K562 (cell line): ENCODE measurements around the gene PDIA4. TPM values are rescaled to one million over a fixed set of nuclear protein-coding genes. Genes with fewer than 3 reads are reported as not detected.

ENCODE experiments used
- CREB1 ChIP-seq, 2 experiments: sonication (generic) in 1 of 2; formaldehyde crosslinking in 1 of 2; IDR thresholded peaks; 2 replicates each; pipeline versions ENCODE4 v1.6.1 to v1.8.0; 2012 to 2022; ENCODE audit warnings: inconsistent platforms in 1 of 2, mild to moderate bottlenecking in 1 of 2, missing genetic modification reagents in 1 of 2, moderate library complexity in 1 of 2
- FOXK2 ChIP-seq, 2 experiments: fragments of 450-650 bp; IDR thresholded peaks in 1 of 2; conservative IDR thresholded peaks in 1 of 2; 2 replicates each; pipeline ENCODE4 v1.6.1; 2016; ENCODE audit warnings: low read depth in 2 of 2, mild to moderate bottlenecking in 1 of 2
- GMEB1 ChIP-seq: fragments of 250-450 bp; sonication (Bioruptor Pico); IDR thresholded peaks from 2 replicates; pipeline ENCODE4 v1.4.0; 2020; ENCODE audit warnings: mild to moderate bottlenecking
- GTF2A2 ChIP-seq: IDR thresholded peaks from 2 replicates; pipeline ENCODE4 v1.6.1; 2016; ENCODE audit warnings: mild to moderate bottlenecking, missing genetic modification characterization, missing compliant biosample characterization
- IRF9 ChIP-seq: fragments of 450-650 bp; IDR thresholded peaks from 2 replicates; pipeline ENCODE4 v1.6.1; 2016; ENCODE audit warnings: missing biosample characterization, missing genetic modification characterization
- JUN ChIP-seq, 2 experiments: sonication (generic) in 1 of 2; formaldehyde crosslinking in 1 of 2; IDR thresholded peaks; 2 replicates each; pipeline versions ENCODE4 v1.6.1 to v1.8.0; 2012 to 2022; ENCODE audit warnings: borderline replicate concordance in 2 of 2, mild to moderate bottlenecking in 2 of 2, improper control_type of control experiment in 1 of 2, low read depth in 1 of 2, low read length in 1 of 2, missing genetic modification reagents in 1 of 2
- MTF1 ChIP-seq: fragments of 250-450 bp; sonication (Bioruptor Pico); IDR thresholded peaks from 2 replicates; pipeline ENCODE4 v1.9.0; 2021; ENCODE audit warnings: moderate library complexity, mild to moderate bottlenecking, inconsistent platforms, borderline replicate concordance
- NFYB ChIP-seq: IDR thresholded peaks from 2 replicates; pipeline ENCODE4 v1.6.1; 2011; ENCODE audit warnings: mild to moderate bottlenecking, moderate library complexity; ENCODE audit not compliant: insufficient read length; ENCODE audit errors: extremely low read depth
- NR2C2 ChIP-seq, 2 experiments: fragments of 200-800 bp in 1 of 2; sonication (Bioruptor generic) in 1 of 2; sonication (generic) in 1 of 2; formaldehyde crosslinking in 1 of 2; IDR thresholded peaks; 2 replicates each; pipeline versions ENCODE4 v1.6.1 to v1.8.0; 2016 to 2022; ENCODE audit warnings: mild to moderate bottlenecking in 1 of 2, missing compliant biosample characterization in 1 of 2, missing genetic modification characterization in 1 of 2, missing genetic modification reagents in 1 of 2
- PHTF2 ChIP-seq: fragments of 250-450 bp; sonication (Bioruptor Pico); IDR thresholded peaks from 2 replicates; pipeline ENCODE4 v1.5.0; 2021; ENCODE audit warnings: mild to moderate bottlenecking
- PURB ChIP-seq: sonication (generic); formaldehyde crosslinking; IDR thresholded peaks from 2 replicates; pipeline ENCODE4 v1.9.0; 2021; ENCODE audit warnings: low read depth, mild to moderate bottlenecking, missing genetic modification reagents
- RBFOX2 ChIP-seq: fragments of 200-400 bp; formaldehyde crosslinking; IDR thresholded peaks from 2 replicates; pipeline ENCODE4 v1.6.1; 2017; ENCODE audit warnings: low read depth, mild to moderate bottlenecking, low read length, moderate library complexity
- SMAD2 ChIP-seq: fragments of 150-350 bp; IDR thresholded peaks from 2 replicates; pipeline ENCODE4 v1.6.1; 2014; ENCODE audit warnings: low read depth, mild to moderate bottlenecking, low read length
- SMARCA5 ChIP-seq: fragments of 450-650 bp; IDR thresholded peaks from 2 replicates; pipeline ENCODE4 v1.6.1; 2016
- TAF1 ChIP-seq: IDR thresholded peaks from 2 replicates; pipeline ENCODE4 v1.6.1; 2011; ENCODE audit warnings: mild to moderate bottlenecking, low read length, moderate library complexity; ENCODE audit not compliant: insufficient read depth, control insufficient read depth, severe bottlenecking; ENCODE audit errors: extremely low read depth
- TAF7 ChIP-seq: fragments of 450-650 bp; IDR thresholded peaks from 2 replicates; pipeline ENCODE4 v1.6.1; 2016; ENCODE audit warnings: missing genetic modification characterization, missing compliant biosample characterization
- TFAP4 ChIP-seq: sonication (generic); formaldehyde crosslinking; IDR thresholded peaks from 2 replicates; pipeline ENCODE4 v1.8.0; 2022; ENCODE audit warnings: missing genetic modification reagents, mild to moderate bottlenecking, moderate library complexity, borderline replicate concordance
- ZKSCAN3 ChIP-seq: fragments of 250-450 bp; sonication (Bioruptor Pico); IDR thresholded peaks from 2 replicates; pipeline ENCODE4 v1.4.0; 2020
- ZNF134 ChIP-seq: fragments of 250-450 bp; sonication (Bioruptor Pico); conservative IDR thresholded peaks from 2 replicates; pipeline ENCODE4 v1.4.0; 2020
- ZNF740 ChIP-seq, 3 experiments: fragments of 200-800 bp in 1 of 3; sonication (Bioruptor generic) in 1 of 3; sonication (generic) in 1 of 3; formaldehyde crosslinking in 1 of 3; IDR thresholded peaks; 2 replicates each; pipeline versions ENCODE4 v1.6.1 to v1.8.0; 2016 to 2022; ENCODE audit warnings: mild to moderate bottlenecking in 2 of 3, missing compliant biosample characterization in 2 of 3, missing genetic modification characterization in 2 of 3, missing genetic modification reagents in 1 of 3
- ZNF778 ChIP-seq: fragments of 450-650 bp; formaldehyde crosslinking; IDR thresholded peaks from 2 replicates; pipeline ENCODE4 v1.4.0; 2020; ENCODE audit warnings: mild to moderate bottlenecking, moderate library complexity
- polyA plus RNA-seq, 8 experiments: library from polyadenylated mRNA; depleted of rRNA in 4 of 8; stranded (reverse) in 5 of 8; unstranded in 3 of 8; fragments of >200 nt; fragmentation: Nextera tagmentation in 2 of 8; fragmentation: Illumina TruSeq in 1 of 8; extraction: Ambion mirVana in 2 of 8; extraction: Trizol in 1 of 8; gene quantifications; 2 replicates each; pipeline versions ENCODE4 v1.2.1 to v1.2.3, GENCODE V29; 2011 to 2014; ENCODE audit warnings: inconsistent platforms in 1 of 8, missing spikeins in 1 of 8
- total RNA-seq, 7 experiments: library from RNA; depleted of rRNA in 6 of 7; stranded (reverse); fragments of >200 nt in 6 of 7; fragmentation: Illumina TruSeq in 2 of 7; extraction: Trizol in 2 of 7; gene quantifications; 2 replicates each; pipeline versions ENCODE4 v1.2.1 to v1.2.3, GENCODE V29; 2011 to 2021; ENCODE audit warnings: low replicate concordance in 1 of 7

Gene PDIA4
- total and polyA plus RNA-seq, 9 of the 15 experiments (the other 6 are each of a cell fraction or from before 2014, with no cell fraction given): 9.1 to 175 (median 146) TPM

- TF ChIP-seq NFYB (no peak), TAF7 (tag) (no peak), RBFOX2 (no peak), GMEB1 (CRISPR knock-in tag) (no peak), SMARCA5 (no peak), NR2C2 (CRISPR knock-in tag; IDR thresholded peaks at IDR 0.05) (peak; percentile 86), NR2C2 (tag; IDR thresholded peaks at IDR 0.05) (no peak), ZNF778 (CRISPR knock-in tag) (no peak), JUN (IDR thresholded peaks at IDR 0.05; ENCODE audit: borderline replicate concordance, low read depth, low read length) (no peak), JUN (CRISPR knock-in tag; IDR thresholded peaks at IDR 0.05; ENCODE audit: borderline replicate concordance) (no peak), TAF1 (no peak), ZKSCAN3 (CRISPR knock-in tag) (no peak), ZNF134 (no peak), PURB (CRISPR knock-in tag) (no peak), GTF2A2 (tag) (no peak), FOXK2 (conservative IDR thresholded peaks at IDR 0.05 in 1 of 2, IDR thresholded peaks at IDR 0.05 in 1 of 2; ENCODE audit: low read depth in 2 of 2) (no peak), TFAP4 (CRISPR knock-in tag) (no peak), CREB1 (IDR thresholded peaks at IDR 0.05) (no peak), CREB1 (CRISPR knock-in tag; IDR thresholded peaks at IDR 0.05) (no peak), MTF1 (no peak), ZNF740 (CRISPR knock-in tag; IDR thresholded peaks at IDR 0.05) (peak; percentile 40; the same call in 1 of the 2 replicates), ZNF740 (tag; IDR thresholded peaks at IDR 0.05) (no peak), IRF9 (no peak), PHTF2 (CRISPR knock-in tag) (no peak), SMAD2 (no peak)
Measured at GRCh38 chr7:149027611-149028345, 527 bp downstream of the PDIA4 start (continued).
